GM20431 (cell line): ENCODE data around the gene UBALD1.
"Not testable (repeated sequence)": the region's sequence is repeated elsewhere in the genome, so short reads cannot be mapped to it uniquely, and the experiment has no call there.

Source experiments
- in situ Hi-C: fragments of 300-500 bp; cut with MseI, MboI; formaldehyde crosslinking; loops from one replicate; pipeline ENCODE4 v1.15.0; 2020; ENCODE audit warnings: low sequenced_read_pairs; ENCODE audit not compliant: unreplicated experiment

Gene UBALD1

DNA sequence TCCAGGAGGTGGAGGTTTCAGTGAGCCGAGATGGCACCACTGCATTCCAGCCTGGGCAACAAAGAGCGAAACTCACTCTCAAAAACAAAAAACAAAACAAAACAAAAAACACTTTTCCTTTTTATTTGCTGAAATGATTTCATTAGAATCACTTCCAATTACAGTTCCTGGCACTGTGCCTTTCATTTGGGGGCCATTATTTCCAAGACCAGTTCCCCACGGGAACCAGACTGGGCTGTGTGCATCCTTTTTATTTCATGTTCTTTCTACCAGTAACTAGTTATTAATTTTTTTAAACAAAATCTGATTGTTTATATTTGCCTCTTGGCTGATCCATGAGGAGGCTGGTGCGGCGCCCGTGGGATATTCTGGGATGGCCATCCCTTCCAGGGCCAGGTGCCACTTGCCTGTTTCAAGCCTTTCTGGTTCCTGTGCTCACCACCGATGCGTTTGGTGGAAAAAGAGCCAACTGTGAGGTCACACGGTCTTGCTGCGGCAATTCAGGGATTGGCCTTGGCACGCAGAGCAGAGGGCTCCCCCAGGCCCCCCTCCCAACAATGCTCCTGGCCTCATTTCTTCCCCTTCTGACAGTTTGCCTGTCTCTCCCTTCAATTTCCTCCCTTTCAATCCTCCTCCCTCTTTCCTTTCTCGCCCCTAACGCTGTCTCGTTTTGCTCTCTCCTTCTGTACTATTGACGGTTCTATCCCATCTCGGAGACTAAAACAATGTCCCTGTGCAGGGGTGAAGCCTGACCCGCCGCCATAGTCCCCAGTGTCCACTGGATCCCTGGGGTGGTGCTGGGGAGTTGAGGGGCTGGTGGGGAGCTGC is 13.4 kb downstream of the UBALD1 start:
- in situ Hi-C loops = no loop called here

DNA sequence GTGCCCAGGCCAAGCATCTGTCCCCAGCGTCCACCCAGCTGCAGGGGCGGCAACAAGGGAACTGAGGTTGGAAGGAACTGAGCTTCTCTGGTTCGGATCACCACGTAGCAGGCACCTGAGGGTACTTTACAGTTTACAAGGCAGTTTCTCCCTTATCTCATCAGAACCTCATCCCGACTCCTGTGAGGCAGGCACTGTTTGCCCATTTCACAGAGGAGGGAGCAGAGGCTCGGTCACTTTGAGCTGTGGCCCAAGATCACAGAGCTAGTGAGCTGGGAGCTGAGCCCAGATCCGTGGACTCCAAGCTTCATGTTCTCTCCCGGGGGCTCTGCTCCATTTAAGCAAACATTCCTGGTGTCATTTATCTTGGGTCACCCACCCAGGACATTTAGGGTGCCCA is 15.1 kb downstream of the UBALD1 start:
- in situ Hi-C loops = no loop called here

DNA sequence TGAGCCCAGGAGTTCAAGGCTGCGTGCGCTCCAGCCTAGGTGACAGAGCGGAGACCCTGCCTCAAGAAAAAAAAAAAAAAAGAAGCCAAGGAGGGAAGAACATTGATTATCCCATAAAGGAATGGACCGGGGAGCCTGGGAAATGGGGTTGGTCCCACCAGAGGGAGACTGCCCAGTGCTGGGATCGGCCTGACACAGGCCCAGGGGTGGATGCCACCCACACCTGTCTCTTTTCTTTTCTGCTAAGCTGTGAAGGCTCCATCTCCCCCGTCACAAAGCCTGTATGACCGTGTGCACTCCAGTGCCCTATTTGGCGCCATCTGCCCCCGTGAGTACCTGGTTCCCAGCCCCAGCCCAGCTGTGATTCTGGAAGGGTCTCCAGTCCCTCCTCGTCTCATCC is 15.7 kb downstream of the UBALD1 start:
- in situ Hi-C loops = no loop called here

DNA sequence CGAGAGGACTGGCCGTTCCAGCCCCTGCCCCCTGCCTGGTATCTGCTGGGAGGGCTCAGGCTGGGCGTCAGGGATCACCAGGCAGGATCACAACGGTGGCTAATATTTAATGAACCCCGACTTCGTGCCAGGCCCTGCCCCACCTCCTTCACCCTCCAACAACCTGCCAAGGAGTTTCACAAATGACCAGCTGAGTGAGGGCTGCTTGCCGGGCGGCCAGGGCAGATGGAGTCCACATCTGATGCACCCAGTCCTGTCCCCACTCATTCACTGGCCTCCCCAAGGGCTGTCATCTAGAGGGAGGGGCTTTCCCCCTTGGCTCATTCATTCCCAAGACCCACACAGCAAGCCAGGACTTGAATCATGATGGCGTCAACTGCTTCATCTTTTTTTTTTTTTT is 17.5 kb downstream of the UBALD1 start:
- in situ Hi-C loops = no loop called here

DNA sequence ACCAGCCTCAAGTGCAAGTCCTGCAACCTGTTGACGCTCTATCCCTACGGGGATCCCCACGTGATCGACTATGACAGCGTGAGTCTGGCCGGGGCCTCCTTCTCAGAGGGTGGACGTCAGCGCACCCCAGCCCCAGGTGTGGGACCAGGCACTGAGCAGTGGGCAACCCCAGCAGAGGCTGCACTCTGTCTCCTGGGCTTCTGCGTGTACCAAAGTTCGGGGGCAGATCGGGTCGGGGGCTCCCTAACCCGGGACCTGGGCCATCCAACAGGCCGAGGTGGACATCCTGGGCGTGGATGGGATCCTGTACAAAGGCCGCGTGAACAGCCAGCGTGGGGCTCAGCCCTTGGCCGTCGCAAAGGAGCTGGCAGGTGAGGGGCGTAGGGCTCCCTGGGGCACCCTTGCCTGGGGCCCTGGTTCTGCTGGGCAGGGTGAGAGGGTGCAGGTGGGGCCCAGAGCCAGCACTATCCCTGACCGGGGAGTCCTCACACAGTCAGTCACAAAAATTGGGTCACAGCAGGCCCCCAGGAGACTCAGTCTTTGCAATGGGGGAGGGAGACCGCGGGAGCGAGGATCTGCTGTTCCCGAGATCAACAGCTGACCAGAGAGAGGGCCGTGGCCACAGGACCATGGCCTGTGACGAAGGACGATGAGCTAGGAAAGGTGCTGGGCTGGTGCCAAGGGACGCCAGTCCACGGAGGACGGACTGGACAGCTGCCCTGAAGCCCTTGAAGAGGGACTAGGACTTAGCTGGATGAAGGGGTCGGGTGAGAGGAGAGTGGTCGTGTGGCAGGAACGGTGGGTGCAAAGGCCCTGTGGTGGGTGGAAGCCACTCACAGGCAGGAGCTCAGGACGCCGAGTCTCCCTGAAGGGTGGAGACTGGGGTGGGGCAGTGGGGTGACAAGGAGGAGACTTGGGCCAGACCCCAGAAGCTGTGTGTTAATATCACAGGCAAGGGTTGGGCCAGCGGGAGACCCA is 20.0 kb downstream of the UBALD1 start:
- in situ Hi-C loops = no loop called here

DNA sequence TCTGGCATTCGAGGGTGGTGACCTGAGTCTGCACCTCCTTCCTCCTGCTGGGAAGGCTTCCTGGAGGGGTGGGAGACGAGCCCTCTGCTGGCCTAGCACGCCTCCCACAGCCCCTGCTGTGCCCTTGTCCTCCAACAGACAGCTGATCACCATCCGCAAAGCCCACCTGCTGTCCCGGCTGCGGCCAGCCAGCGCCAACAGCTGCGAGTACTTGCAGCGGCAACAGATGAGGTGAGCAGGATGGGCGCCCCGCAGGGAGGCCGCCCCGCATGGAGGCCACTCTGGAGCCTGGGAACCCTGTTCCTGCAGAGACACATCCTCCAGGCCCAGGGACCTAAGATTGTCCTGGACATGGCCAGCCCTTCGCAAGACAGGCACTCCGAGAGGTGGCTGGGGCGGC is 21.6 kb downstream of the UBALD1 start:
- in situ Hi-C loops = no loop called here

DNA sequence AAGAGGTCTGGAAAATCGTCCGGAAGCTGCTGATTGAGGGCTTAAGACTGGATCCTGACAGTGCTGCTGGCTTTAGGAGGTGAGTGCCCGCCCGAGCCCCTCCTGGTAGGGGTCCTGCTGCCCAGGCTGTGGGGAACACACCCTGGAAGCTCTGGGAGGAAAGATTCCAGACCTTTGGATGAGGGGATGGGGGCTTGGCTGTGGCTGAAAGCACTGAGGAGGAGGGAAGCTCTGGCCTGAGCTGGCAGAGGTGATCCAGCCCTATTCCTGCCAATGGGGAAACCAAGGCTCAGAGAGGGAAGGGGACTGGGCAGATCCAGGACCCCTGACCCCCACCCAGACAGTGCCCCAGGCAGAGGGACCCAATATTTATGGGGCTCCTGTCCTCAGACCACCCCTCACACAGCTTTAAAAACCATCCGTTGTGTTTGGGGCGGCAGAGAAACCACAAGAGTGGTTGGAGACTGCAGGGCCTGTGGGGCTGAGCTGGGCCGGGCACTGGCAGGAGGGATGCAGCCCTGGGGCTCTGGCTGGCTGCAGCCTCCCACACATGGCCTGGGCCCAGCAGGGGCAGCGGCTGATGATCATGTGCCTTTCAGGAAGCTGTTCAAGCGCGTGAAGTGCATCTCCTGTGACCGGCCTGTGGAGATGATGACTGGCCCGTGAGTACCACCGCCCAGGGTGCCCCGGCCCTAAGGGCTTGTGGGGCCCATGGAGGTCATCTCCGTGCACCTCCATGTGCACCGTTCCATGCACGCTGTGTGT is 22.8 kb downstream of the UBALD1 start:
- in situ Hi-C loops = no loop called here

DNA sequence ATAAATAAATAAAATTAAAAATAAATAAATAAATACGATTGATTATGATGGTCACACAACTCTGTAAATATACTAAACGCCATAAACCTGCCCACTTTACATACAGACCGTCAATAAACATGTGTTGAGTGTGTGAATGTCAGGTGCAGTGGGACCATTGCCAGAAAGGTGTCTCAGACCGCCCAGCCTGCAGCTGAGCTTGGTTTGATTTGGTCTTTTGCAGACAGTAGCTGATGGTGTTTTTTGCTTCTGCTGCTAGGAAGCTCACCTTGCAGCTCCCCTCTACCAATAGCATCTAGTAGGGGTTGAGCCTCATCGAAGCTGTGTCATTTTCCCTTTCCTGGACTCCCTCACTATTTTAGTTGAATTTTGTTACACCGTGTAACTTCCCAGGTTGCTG is 23.5 kb downstream of the UBALD1 start:
- in situ Hi-C loops = no loop called here

DNA sequence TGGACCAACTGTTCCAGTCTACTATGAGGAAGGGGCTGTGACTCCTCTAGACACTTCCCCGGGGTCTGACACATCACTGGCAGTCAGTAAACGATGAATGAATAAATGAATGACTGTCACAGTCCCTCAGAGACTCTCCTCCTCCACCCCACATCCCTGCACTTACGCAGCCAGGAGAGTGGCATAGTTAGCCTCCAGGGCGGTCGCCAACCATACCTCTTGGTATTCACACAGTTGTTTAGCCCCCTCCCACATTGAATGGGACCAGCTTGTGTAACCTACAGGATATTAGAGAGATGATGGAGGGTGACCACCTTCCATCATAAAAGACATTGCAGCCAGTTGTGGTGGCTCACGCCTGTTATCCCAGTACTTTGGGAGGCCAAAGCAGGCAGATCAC is 25.7 kb downstream of the UBALD1 start:
- in situ Hi-C loops = no loop called here

DNA sequence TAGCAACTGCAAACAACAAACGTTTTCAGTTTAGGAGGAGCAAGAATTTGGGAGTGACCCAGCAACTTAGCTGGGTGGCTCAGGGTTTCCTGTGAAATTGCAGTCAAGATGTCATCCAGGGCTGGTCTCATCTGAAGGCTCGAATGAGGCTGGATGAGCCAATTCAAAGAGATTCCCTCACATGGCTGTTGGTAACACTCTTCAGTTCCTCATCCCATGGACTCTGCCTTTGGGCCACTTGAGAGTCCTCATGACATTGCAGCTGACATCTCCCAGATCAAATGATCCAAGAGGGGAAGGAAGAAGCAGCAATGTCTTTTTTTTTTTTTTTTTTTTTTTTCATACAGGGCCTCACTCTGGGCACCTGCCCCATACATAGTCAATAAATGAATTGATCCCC is 26.3 kb downstream of the UBALD1 start:
- in situ Hi-C loops = no loop called here

DNA sequence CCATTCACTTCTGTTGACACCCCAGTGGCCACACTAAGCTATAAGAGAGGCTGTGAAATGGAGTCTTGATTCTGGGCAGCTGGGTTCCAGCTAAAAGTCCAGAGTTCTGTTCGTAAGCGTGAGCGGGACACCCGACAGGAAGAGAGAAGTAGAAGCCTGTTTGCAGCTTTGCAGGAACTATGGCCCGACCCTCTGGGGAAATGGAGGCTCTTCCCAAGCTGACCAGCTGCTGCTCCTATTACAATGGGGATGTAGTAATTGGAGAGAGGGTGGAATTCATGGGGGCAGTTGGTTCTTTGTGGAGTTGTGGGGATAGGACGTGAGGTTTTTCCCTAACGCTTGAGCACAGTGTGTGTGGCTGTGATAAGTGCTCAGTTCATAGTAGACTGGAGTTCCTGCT is 28.4 kb downstream of the UBALD1 start:
- in situ Hi-C loops = no loop called here

DNA sequence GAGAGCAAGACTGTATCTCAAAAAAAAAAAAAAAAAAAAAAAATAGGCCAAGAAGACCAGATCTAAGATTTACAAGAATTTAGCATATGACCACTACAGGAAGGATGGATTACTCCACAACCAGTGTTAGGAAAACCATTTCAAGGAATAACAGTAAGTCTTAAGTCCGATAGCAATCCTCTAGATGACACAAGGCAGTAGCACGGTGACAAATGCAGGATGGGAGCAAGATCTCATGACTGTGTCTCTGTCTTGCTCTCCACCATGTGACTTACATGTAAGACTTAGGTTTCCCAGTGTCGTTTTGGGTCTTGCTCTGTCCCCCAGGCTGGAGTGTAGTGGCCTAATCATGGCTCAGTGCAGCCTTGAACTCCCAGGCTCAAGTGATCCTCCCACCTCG is 30.8 kb downstream of the UBALD1 start:
- in situ Hi-C loops = no loop called here

DNA sequence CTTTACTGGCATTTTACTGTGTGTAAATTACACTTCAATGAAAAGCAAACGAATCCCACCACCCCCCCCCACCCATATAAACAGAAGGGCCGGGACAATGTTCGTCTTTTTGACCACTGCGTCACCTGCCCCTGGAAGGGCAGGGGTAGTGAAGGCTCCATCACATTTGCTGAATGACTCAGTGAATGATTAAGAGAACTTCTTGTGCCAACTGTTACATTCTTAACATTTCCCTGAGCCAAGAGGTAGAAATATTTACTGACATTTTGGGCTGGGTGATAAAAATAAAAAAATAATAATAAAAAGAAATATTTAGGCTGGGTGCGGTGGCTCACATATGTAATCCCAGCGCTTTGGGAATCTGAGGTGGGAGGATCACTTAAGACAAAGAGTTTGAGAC is 34.4 kb downstream of the UBALD1 start:
- in situ Hi-C loops = no loop called here

DNA sequence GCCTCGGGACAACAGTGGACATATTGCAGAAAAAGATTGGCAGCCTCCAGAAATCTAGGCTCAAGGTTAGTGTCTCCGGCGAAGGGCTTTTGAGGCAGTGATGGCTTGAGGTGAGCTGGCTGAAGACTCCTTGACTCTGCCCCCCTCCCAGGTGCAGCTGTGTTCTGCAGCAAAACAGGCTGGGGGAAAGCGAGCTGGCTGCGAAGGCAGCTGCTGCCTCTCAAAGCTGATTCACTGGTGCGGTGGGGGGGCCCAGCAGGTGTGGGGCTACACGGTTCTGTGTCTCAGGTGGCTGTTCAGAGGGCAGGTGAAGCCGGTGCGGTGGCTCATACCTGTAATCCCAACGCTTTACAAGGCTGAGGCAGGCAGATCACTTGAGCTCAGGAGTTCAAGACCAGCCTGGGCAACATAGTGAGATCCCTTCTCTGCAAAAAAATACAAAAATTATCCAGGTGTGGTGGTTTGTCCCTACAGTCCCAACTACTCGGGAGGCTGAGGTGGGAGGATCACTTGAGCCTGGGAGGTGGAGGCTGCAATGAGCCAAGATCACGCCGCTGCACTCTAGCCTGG is 35.6 kb downstream of the UBALD1 start:
- in situ Hi-C loops = no loop called here

DNA sequence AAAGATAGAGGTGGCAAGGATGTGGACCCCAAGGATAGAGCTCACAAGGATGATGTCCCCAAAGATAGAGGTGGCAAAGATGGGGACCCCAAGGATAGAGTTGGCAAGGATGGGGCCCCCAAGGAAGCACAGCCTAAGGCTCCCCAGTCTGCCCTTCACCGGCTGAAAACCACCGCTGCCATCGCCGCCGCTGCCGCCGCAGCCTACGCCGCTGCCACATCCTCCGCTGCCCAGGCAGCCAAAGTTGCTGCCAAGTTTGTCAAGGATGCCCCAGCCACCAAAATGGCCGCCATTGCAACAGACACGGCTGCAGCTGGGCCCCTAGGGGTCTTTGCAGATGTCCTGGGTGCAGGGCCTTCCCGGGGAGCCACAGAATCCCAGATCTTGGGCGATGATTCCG is 38.7 kb downstream of the UBALD1 start:
- in situ Hi-C loops = no loop called here

DNA sequence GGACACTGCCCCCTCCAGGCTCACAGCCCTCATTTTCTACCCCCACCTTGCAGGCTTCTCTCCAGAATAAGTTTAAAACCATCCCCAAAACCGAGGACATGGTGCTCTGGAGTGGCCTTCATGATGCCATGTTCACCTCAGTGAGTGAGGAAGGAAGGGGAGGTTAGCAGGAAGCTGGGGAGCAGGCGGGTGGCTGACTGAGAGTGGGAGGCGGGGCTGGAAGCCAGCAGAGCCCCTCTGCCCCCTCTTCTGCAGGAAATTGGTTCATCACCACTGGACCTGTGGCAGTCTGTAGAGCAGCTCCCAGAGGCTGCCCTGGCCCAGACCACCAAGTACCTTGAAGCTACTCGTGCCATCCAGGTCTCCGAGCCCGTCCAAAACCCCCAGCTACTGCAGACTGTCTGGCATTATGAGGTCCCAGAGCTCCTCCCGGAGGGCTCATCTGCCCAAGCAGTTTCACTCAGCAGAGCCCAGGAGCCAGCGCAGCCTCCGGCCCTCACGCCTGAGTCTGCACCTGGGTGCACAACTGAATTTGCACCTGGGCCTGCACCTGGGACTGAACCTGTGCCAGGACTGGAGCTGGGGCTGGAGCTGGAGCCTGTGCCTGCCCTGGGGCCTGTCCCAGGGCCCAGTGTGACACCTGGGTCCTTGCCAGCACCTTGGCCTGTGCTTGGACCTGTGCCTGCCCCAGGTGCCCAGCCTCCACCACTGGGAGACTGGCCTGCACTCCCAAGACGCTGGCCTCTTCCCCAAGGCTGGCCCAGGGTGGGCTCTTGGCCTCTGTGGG is 39.6 kb downstream of the UBALD1 start:
- in situ Hi-C loops = no loop called here

DNA sequence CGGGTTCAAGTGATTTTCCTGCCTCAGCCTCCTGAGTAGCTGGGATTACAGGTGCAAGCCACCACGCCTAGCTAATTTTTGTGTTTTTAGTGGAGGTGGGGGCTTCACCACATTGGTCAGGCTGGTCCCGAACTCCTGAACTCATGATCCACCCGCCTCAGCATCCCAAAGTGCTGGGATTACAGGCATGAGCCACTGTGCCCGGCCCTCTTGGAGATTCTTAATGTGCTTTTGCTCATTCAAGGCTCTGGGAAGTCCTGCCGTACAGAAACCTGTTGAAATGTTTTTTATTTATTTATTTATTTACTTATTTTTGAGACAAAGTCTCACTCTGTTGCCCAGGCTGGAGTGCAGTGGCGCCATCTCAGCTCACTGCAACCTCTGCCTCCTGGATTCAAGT is 40.8 kb downstream of the UBALD1 start:
- in situ Hi-C loops = not testable (repeated sequence)

DNA sequence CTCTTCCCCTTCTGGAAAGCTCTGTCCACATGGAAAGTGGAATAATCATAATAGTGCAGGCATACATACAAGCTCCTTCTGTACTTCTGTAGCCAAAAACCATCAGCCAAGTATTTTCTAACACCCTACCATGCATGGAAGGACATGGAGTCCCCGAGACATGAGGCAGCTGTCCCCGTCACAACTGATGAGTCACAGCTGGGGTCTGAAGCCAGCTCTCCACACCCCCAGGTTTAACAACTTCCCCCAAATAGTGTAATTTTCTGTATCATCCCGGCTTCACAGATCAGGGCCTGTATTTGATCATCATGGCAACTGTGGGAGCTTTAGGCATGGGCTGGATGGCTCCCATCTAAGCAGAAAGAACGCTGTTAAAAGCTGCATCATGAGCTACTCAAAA is 42.0 kb downstream of the UBALD1 start:
- in situ Hi-C loops = no loop called here

DNA sequence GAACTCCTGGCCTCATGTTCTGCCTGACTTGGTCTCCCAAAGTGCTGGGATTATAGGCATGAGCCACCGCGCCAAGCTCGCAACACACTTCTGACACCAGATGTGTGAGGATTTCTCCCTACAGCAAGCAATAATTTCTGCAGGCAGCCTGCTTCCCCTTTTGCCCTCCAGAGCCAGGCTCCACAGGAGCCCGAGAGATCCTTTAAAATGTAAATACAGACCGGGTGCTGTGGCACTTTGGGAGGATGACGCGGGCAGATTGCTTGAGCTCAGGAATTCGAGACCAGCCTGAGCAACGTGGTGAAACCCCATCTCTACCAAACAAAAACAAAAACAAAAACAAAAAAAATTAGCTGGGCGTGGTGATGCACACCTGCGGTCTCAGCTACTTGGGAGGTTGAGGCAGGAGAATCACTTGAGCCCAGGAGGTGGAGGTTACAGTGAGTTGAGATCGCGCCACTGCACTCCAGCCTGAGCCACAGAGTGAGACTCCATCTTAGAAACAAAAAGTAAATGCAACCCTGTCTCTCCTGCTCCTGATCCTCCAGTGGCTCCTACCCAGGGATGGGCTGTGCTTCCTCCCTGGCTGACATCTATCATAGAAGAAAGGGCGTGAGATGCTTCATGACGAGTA is 43.9 kb downstream of the UBALD1 start:
- in situ Hi-C loops = no loop called here
